Kidney (tissue), 14 donors: Measurements from ENCODE around the gene UCK2. TPM values are rescaled to one million over a fixed set of nuclear protein-coding genes. Genes with fewer than 3 reads are reported as not detected.

ENCODE experiments used
- DNase-seq, 5 donors: peaks; one replicate each; pipeline ENCODE4 v3.0.0-alpha.2; 2013 to 2020
- FAIRE-seq: peaks from 2 replicates; lab custom pipeline; 2012; peaks lifted over from hg19 to GRCh38; lab: Jason Lieb, UNC
- H3K27ac ChIP-seq, 2 donors: one replicate each; pipeline ENCODE4 v1.7.0; 2013; ENCODE audit warnings: low read depth in 2 of 2, low read length in 2 of 2, inconsistent platforms in 1 of 2
- H3K27me3 ChIP-seq: one replicate; pipeline ENCODE4 v1.7.1; 2013; ENCODE audit warnings: low read length, inconsistent platforms; ENCODE audit not compliant: control insufficient read depth, insufficient read depth
- H3K36me3 ChIP-seq, 3 donors: one replicate each; pipeline versions ENCODE4 v1.7.0 to v1.7.1; 2013; ENCODE audit warnings: low read length in 3 of 3, control low read depth in 1 of 3, inconsistent platforms in 1 of 3; ENCODE audit not compliant: insufficient read depth in 3 of 3, control insufficient read depth in 2 of 3
- H3K4me1 ChIP-seq, 3 donors: one replicate each; pipeline versions ENCODE4 v1.7.0 to v1.7.1; 2013; ENCODE audit warnings: low read length in 3 of 3, inconsistent platforms in 1 of 3, low read depth in 1 of 3; ENCODE audit not compliant: control insufficient read depth in 2 of 3, insufficient read depth in 2 of 3
- H3K4me3 ChIP-seq, 3 donors: one replicate each; pipeline versions ENCODE4 v1.7.0 to v1.8.1; 2013; ENCODE audit warnings: low read length in 3 of 3, control low read depth in 1 of 3, inconsistent platforms in 1 of 3
- H3K9ac ChIP-seq, 3 donors: one replicate each; pipeline versions ENCODE4 v1.7.0 to v1.7.1; 2013; ENCODE audit warnings: low read length in 3 of 3, control low read depth in 1 of 3, inconsistent platforms in 1 of 3
- H3K9me3 ChIP-seq, 3 donors: one replicate each; pipeline versions ENCODE4 v1.7.0 to v1.7.1; 2013; ENCODE audit warnings: low read length in 3 of 3, control low read depth in 1 of 3, inconsistent platforms in 1 of 3; ENCODE audit not compliant: control insufficient read depth in 2 of 3, insufficient read depth in 1 of 3
- intact Hi-C: fragments of 100-400 bp; cut with DNase I; formaldehyde crosslinking; loops from one replicate; pipeline ENCODE4 v1.11.1; 2022
- polyA plus RNA-seq: library from polyadenylated mRNA; stranded (reverse); fragments of 350-450 nt; fragmentation: Illumina TruSeq; extraction: RNeasy Lipid Tissue Mini Kit (QIAGEN cat#74804); gene quantifications from one replicate; pipeline ENCODE4 v1.2.3, GENCODE V29; 2014; ENCODE audit warnings: low read depth, low replicate concordance; ENCODE audit not compliant: insufficient read depth
- total RNA-seq: library from RNA; stranded (reverse); fragmentation: NEBNext Ultra II Directional; extraction: Animal tissue kit (Norgen Biotek cat#: 25700); gene quantifications from one replicate; pipeline ENCODE4 v1.2.1, GENCODE V29; 2021
- TF ChIP-seq, protein P1 (sequence below): IDR thresholded peaks from 3 replicates; pipeline ENCODE4 v1.5.1; 2012; ENCODE audit warnings: mild to moderate bottlenecking, moderate library complexity, borderline replicate concordance; ENCODE audit not compliant: insufficient read depth; ENCODE audit errors: extremely low read depth
- donor health status: control.
- donor health status: control.
- donor health status: control.
- donor health status: control.
- donor health status: control.
- donor health status: DM: yes; HTN: yes; CAD: no.
- donor health status: Normal renal cell carcinoma (clear cell type).

The UCK2 gene
- total and polyA plus RNA-seq, 2 donors from 2014 or later: 8.2 to 18.7 TPM

DNA sequence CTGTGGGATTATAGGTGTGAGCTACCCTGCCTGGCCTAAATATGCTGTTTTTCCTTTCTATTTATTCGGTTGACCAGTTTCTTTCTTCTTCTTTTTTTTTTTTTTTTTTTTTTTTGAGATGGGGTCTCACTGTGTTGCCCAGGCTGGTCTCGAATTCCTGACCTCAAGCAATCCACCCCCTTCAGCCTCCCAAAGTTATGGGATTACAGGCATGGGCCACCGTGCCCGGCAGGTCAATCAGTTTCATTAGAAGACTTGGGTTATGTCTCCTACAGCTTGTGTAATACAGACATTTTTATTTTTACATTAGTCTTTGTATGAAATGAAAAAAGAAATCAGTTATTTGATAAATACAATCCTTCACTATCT is 61.1 kb downstream of the UCK2 start:
- DNase-seq: no peak
- H3K9me3 ChIP-seq: no peaks in the 10 kb centered on the region
- intact Hi-C loops: no loop called here
- H3K9ac ChIP-seq: no peak overlapping the region
- H3K27ac ChIP-seq: no peak overlapping the region
- H3K4me1 ChIP-seq: peaks cover 0 to 16% (median 7%) of the 10 kb centered on the region in 3 donors
- H3K4me3 ChIP-seq: no peak overlapping the region
- H3K36me3 ChIP-seq: peaks cover 0 to 3% (median 0%) of the 10 kb centered on the region in 3 donors
- H3K27me3 ChIP-seq: no peaks in the 10 kb centered on the region
- no peak for FAIRE-seq
- TF ChIP-seq, protein P1, sequence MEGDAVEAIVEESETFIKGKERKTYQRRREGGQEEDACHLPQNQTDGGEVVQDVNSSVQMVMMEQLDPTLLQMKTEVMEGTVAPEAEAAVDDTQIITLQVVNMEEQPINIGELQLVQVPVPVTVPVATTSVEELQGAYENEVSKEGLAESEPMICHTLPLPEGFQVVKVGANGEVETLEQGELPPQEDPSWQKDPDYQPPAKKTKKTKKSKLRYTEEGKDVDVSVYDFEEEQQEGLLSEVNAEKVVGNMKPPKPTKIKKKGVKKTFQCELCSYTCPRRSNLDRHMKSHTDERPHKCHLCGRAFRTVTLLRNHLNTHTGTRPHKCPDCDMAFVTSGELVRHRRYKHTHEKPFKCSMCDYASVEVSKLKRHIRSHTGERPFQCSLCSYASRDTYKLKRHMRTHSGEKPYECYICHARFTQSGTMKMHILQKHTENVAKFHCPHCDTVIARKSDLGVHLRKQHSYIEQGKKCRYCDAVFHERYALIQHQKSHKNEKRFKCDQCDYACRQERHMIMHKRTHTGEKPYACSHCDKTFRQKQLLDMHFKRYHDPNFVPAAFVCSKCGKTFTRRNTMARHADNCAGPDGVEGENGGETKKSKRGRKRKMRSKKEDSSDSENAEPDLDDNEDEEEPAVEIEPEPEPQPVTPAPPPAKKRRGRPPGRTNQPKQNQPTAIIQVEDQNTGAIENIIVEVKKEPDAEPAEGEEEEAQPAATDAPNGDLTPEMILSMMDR: no peak

DNA sequence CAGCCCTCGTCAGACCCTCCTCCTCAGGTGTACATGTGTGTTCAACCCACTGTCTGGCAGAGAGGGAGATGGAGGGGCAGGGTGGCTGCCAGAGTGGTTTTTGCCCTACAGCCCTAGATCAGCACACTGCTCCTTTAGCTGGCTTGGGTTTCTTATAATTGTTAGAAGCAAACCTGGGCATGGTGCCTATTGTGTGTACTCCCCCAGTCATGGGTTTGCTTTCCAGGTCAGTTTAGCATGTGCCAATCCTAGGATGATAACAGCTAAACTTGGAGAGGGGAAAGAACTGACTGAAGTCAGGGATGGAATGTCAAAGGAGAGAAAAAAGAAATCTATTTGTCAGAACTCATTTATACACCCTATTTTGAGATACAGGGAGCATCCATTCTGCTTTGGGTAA is 63.3 kb downstream of the UCK2 start:
- Histone ChIP-seq H3K27me3 (no peaks in the 10 kb centered on the region), H3K36me3 (peaks cover 0 to 3% (median 0%) of the 10 kb centered on the region in 3 donors), H3K4me1 (peaks cover 0 to 5% (median 3%) of the 10 kb centered on the region in 3 donors), H3K4me3 (no peak overlapping the region), H3K9ac (no peak overlapping the region), H3K27ac (no peak overlapping the region), H3K9me3 (no peaks in the 10 kb centered on the region)
- FAIRE-seq: no peak
- no peak for DNase-seq
- TF ChIP-seq, protein P1: no peak
- intact Hi-C loops: no loop called here

- Histone ChIP-seq H3K27ac (no peak overlapping the region), H3K4me3 (no peak overlapping the region), H3K27me3 (no peaks in the 10 kb centered on the region), H3K36me3 (peaks cover 0 to 3% (median 0%) of the 10 kb centered on the region in 3 donors), H3K9ac (no peak overlapping the region), H3K9me3 (no peaks in the 10 kb centered on the region), H3K4me1 (peaks cover 0 to 5% (median 3%) of the 10 kb centered on the region in 3 donors)
- FAIRE-seq (no peak), DNase-seq (no peak)
- TF ChIP-seq, protein P1: no peak
- intact Hi-C loops: no loop called here
These were observed 63.9 kb downstream of the UCK2 start for GRCh38 chr1:165891111-165891860.
